ENCODE results near the gene APBB2.
"Not testable (repeated sequence)": the region's sequence is repeated elsewhere in the genome, so short reads cannot be mapped to it uniquely, and the experiment has no call there.

Gene APBB2

GRCh38 chr4:41155194-41155830 is 59.0 kb downstream of the APBB2 start:
- no peak for DNase-seq

- DNase-seq: no peak
Observed at GRCh38 chr4:41154814-41155177, 59.5 kb downstream of the APBB2 start.

GRCh38 chr4:41154010-41154813 is 60.1 kb downstream of the APBB2 start:
- DNase-seq: no peak

GRCh38 chr4:41150401-41150800 is 63.9 kb downstream of the APBB2 start:
- no peak for DNase-seq

- DNase-seq: not testable (repeated sequence)
Observed at GRCh38 chr4:41149568-41149967, 64.8 kb downstream of the APBB2 start.

- DNase-seq: no peak
Observed at GRCh38 chr4:41148931-41149330, 65.4 kb downstream of the APBB2 start.

GRCh38 chr4:41148292-41148691 is 66.0 kb downstream of the APBB2 start:
- DNase-seq: no peak

- DNase-seq: not testable (repeated sequence)
Observed at GRCh38 chr4:41147570-41147969, 66.8 kb downstream of the APBB2 start.

GRCh38 chr4:41146716-41147506 is 67.4 kb downstream of the APBB2 start:
- DNase-seq: peak; percentile 10

- DNase-seq: no peak
Observed at GRCh38 chr4:41146196-41146595, 68.1 kb downstream of the APBB2 start.

GRCh38 chr4:41145571-41146078 is 68.7 kb downstream of the APBB2 start:
- no peak for DNase-seq

GRCh38 chr4:41144812-41145211 is 69.5 kb downstream of the APBB2 start:
- DNase-seq: no peak

- DNase-seq: no peak
Observed at GRCh38 chr4:41144040-41144379, 70.3 kb downstream of the APBB2 start.

GRCh38 chr4:41143311-41144039 is 70.9 kb downstream of the APBB2 start:
- no peak for DNase-seq

GRCh38 chr4:41142376-41143310 is 71.7 kb downstream of the APBB2 start:
- DNase-seq: no peak

GRCh38 chr4:41141900-41142299 is 72.4 kb downstream of the APBB2 start:
- no peak for DNase-seq

GRCh38 chr4:41140410-41140809 is 73.9 kb downstream of the APBB2 start:
- no peak for DNase-seq

- no peak for DNase-seq
Observed at GRCh38 chr4:41137879-41138278, 76.5 kb downstream of the APBB2 start.

GRCh38 chr4:41136456-41136855 is 77.9 kb downstream of the APBB2 start:
- DNase-seq: no peak

GRCh38 chr4:41135801-41136200 is 78.5 kb downstream of the APBB2 start:
- no peak for DNase-seq

GRCh38 chr4:41134581-41134980 is 79.8 kb downstream of the APBB2 start:
- no peak for DNase-seq
